Lower leg skin (tissue), 4 donors: ENCODE results near the gene GRM8. TPM values are rescaled to one million over a fixed set of nuclear protein-coding genes. Genes with fewer than 3 reads are reported as not detected.

ENCODE experiments used
- DNase-seq, 2 donors: peaks; one replicate each; pipeline ENCODE4 v3.0.0-alpha.2; 2019; ENCODE audit warnings: low spot score in 2 of 2
- H3K4me3 ChIP-seq: fragments of 200-600 bp; sonication (generic); 2 replicates; pipeline ENCODE4 v1.5.1; 2017; ENCODE audit warnings: mild to moderate bottlenecking, low read depth; ENCODE audit not compliant: poor library complexity, severe bottlenecking
- CTCF ChIP-seq, 3 donors: fragments of 450-650 bp; IDR thresholded peaks; one replicate each; pipeline ENCODE4 v1.5.1; 2016; ENCODE audit warnings: antibody characterized with exemption in 3 of 3, mild to moderate bottlenecking in 3 of 3, moderate library complexity in 2 of 3
- POLR2A ChIP-seq, 2 donors: fragments of 450-650 bp; IDR thresholded peaks; one replicate each; pipeline ENCODE4 v1.6.1; 2016 to 2017; ENCODE audit warnings: antibody characterized with exemption in 2 of 2, mild to moderate bottlenecking in 1 of 2, moderate library complexity in 1 of 2
- WGBS, 2 donors: methylation state at CpG; one replicate each; pipeline ENCODE4 v1.1.5; 2018; 5-methylcytosine and 5-hydroxymethylcytosine counted together
- intact Hi-C: fragments of 100-400 bp; cut with DNase I; formaldehyde crosslinking; loops from one replicate; pipeline ENCODE4 v1.15.0; 2023; ENCODE audit warnings: low total_unique reads
- total RNA-seq, 4 donors: library from RNA; depleted of rRNA; stranded (reverse); fragments of >200 nt; gene quantifications; one replicate each; pipeline ENCODE4 v1.1.0, GENCODE V29; 2016

Gene GRM8
- total RNA-seq, 4 donors from 2014 or later: 0.45 TPM; not detected in 3

GRCh38 chr7:126792521-126792920 is 460.2 kb downstream of the GRM8 start:
- no peak for TF ChIP-seq CTCF (IDR thresholded peaks at IDR 0.05)
- no peak for TF ChIP-seq POLR2A (IDR thresholded peaks at IDR 0.05)
- WGBS, 2 donors: 54 to 69% methylated on average over 3 of the region's 3 CpGs
- H3K4me3 ChIP-seq: no peak overlapping the region
- DNase-seq: no peak
- intact Hi-C loops: no loop called here

- TF ChIP-seq CTCF (IDR thresholded peaks at IDR 0.05) (no peak), POLR2A (IDR thresholded peaks at IDR 0.05) (no peak)
- intact Hi-C loops: no loop called here
- DNase-seq: no peak
These were observed 461.4 kb downstream of the GRM8 start for GRCh38 chr7:126791306-126791705.

GRCh38 chr7:126790763-126791162 is 462.0 kb downstream of the GRM8 start:
- TF ChIP-seq POLR2A (IDR thresholded peaks at IDR 0.05) (no peak), CTCF (IDR thresholded peaks at IDR 0.05) (no peak)
- intact Hi-C loops: no loop called here
- DNase-seq: no peak
- 83% methylated on average over 4 of the region's 4 CpGs for WGBS, 2 donors
- no peak overlapping the region for H3K4me3 ChIP-seq

More at GRCh38 chr7:126791306-126791705, 461.4 kb downstream of the GRM8 start:
- no peak overlapping the region for H3K4me3 ChIP-seq

GRCh38 chr7:126783613-126784012 is 469.1 kb downstream of the GRM8 start:
- no peak for TF ChIP-seq CTCF (IDR thresholded peaks at IDR 0.05)
- no peak for TF ChIP-seq POLR2A (IDR thresholded peaks at IDR 0.05)
- no peak overlapping the region for H3K4me3 ChIP-seq
- intact Hi-C loops: no loop called here
- no peak for DNase-seq

GRCh38 chr7:126780993-126781392 is 471.7 kb downstream of the GRM8 start:
- 78 to 79% methylated on average over 2 of the region's 2 CpGs for WGBS, 2 donors
- intact Hi-C loops: no loop called here
- no peak for DNase-seq
- H3K4me3 ChIP-seq: no peak overlapping the region
- TF ChIP-seq CTCF (IDR thresholded peaks at IDR 0.05) (no peak), POLR2A (IDR thresholded peaks at IDR 0.05) (no peak)

- 45 to 59% methylated on average over 1 of the region's 1 CpG for WGBS, 2 donors
- TF ChIP-seq CTCF (IDR thresholded peaks at IDR 0.05) (no peak), POLR2A (IDR thresholded peaks at IDR 0.05) (no peak)
- no peak overlapping the region for H3K4me3 ChIP-seq
- DNase-seq: no peak
- intact Hi-C loops: no loop called here
These were observed 474.6 kb downstream of the GRM8 start for GRCh38 chr7:126778101-126778500.
